DND-41 (cell line): ENCODE data around the gene IGFLR1.

ENCODE experiments used
- ATAC-seq: fragments of 200-7000 bp; cut with Tn5 transposase; 3 replicates; pipeline ENCODE4 v1.9.1; 2021; ENCODE audit warnings: low read depth; ENCODE audit not compliant: insufficient read depth
- DNase-seq: peaks from one replicate; pipeline ENCODE4 v3.0.0-alpha.2; 2020
- H2AFZ ChIP-seq: 2 replicates; pipeline ENCODE4 v1.6.0; 2012; ENCODE audit warnings: low read depth, low read length
- H3K27ac ChIP-seq: 2 replicates; pipeline ENCODE4 v1.5.1; 2012; ENCODE audit warnings: low read length, inconsistent platforms
- H3K27me3 ChIP-seq: fragments of 200-600 bp; sonication (generic); 2 replicates; pipeline ENCODE4 v1.6.0; 2012; ENCODE audit warnings: low read length, mild to moderate bottlenecking, inconsistent platforms; ENCODE audit not compliant: insufficient read depth, poor library complexity
- H3K36me3 ChIP-seq: 2 replicates; pipeline ENCODE4 v1.5.1; 2012; ENCODE audit warnings: low read length, inconsistent platforms; ENCODE audit not compliant: insufficient read depth
- H3K4me1 ChIP-seq: 2 replicates; pipeline ENCODE4 v1.5.1; 2012; ENCODE audit warnings: mild to moderate bottlenecking, low read length; ENCODE audit not compliant: insufficient read depth
- H3K4me2 ChIP-seq: 2 replicates; pipeline ENCODE4 v1.6.0; 2012; ENCODE audit warnings: mild to moderate bottlenecking, moderate library complexity, low read length, inconsistent platforms; ENCODE audit not compliant: insufficient read depth
- H3K4me3 ChIP-seq, 2 experiments: fragments of 200-600 bp in 1 of 2; shearing (Covaris generic) in 1 of 2; 2 replicates each; pipeline ENCODE4 v1.5.1; 2012 to 2016; ENCODE audit warnings: inconsistent platforms in 2 of 2, low read length in 2 of 2, mild to moderate bottlenecking in 2 of 2, low read depth in 1 of 2, moderate library complexity in 1 of 2
- H3K79me2 ChIP-seq: 2 replicates; pipeline ENCODE4 v1.6.0; 2012; ENCODE audit warnings: low read length, inconsistent platforms; ENCODE audit not compliant: insufficient read depth
- H3K9ac ChIP-seq: 2 replicates; pipeline ENCODE4 v1.6.0; 2012; ENCODE audit warnings: low read depth, mild to moderate bottlenecking, inconsistent platforms, low read length, moderate library complexity
- H3K9me3 ChIP-seq: 2 replicates; pipeline ENCODE4 v1.5.1; 2012; ENCODE audit warnings: low read length, moderate library complexity, mild to moderate bottlenecking, inconsistent platforms; ENCODE audit not compliant: insufficient read depth, severe bottlenecking
- H4K20me1 ChIP-seq: 2 replicates; pipeline ENCODE4 v1.6.0; 2012; ENCODE audit warnings: low read length; ENCODE audit not compliant: insufficient read depth
- CTCF ChIP-seq: IDR thresholded peaks from 2 replicates; pipeline ENCODE4 v1.5.1; 2012; ENCODE audit warnings: borderline replicate concordance, low read length, moderate library complexity, mild to moderate bottlenecking; ENCODE audit not compliant: poor library complexity, severe bottlenecking; ENCODE audit errors: extremely low read depth
- EZH2 ChIP-seq: IDR thresholded peaks from 3 replicates; pipeline ENCODE4 v1.6.1; 2012; ENCODE audit warnings: borderline replicate concordance, low read depth, mild to moderate bottlenecking, moderate library complexity, low read length, inconsistent platforms; ENCODE audit not compliant: severe bottlenecking

Gene IGFLR1

GRCh38 chr19:35696835-35697234 lies 45.4 kb downstream of the IGFLR1 start:
- DNase-seq (no peak), ATAC-seq (no peak)
- Histone ChIP-seq H3K4me3 (no peak overlapping the region), H4K20me1 (no peaks in the 10 kb centered on the region), H3K36me3 (no peaks in the 10 kb centered on the region), H3K9me3 (no peaks in the 10 kb centered on the region), H3K79me2 (no peaks in the 10 kb centered on the region), H3K27ac (no peak overlapping the region), H3K27me3 (no peaks in the 10 kb centered on the region), H3K4me1 (peaks cover 14% of the 10 kb centered on the region), H3K9ac (no peak overlapping the region), H2AFZ (no peak overlapping the region), H3K4me2 (no peak overlapping the region)
- TF ChIP-seq EZH2 (no peak), CTCF (no peak)

GRCh38 chr19:35695895-35696422 lies 46.3 kb downstream of the IGFLR1 start:
- Histone ChIP-seq H3K9ac (no peak overlapping the region), H4K20me1 (no peaks in the 10 kb centered on the region), H3K79me2 (no peaks in the 10 kb centered on the region), H3K9me3 (no peaks in the 10 kb centered on the region), H3K4me2 (no peak overlapping the region), H3K27ac (no peak overlapping the region), H2AFZ (no peak overlapping the region), H3K36me3 (no peaks in the 10 kb centered on the region), H3K27me3 (no peaks in the 10 kb centered on the region), H3K4me1 (peaks cover 8% of the 10 kb centered on the region), H3K4me3 (no peak overlapping the region)
- no peak for ATAC-seq
- TF ChIP-seq CTCF = no peak
- TF ChIP-seq EZH2 = no peak
- DNase-seq = no peak

- H3K27ac ChIP-seq = no peak overlapping the region
Observed at GRCh38 chr19:35693835-35694599, 48.2 kb downstream of the IGFLR1 start.

More at GRCh38 chr19:35693835-35694599, 48.2 kb downstream of the IGFLR1 start:
- H3K4me2 ChIP-seq = no peak overlapping the region
- peaks cover 8% of the 10 kb centered on the region for H3K4me1 ChIP-seq
- H3K36me3 ChIP-seq = no peaks in the 10 kb centered on the region
- DNase-seq (peak; percentile 89), ATAC-seq (peak; percentile 100)
- H3K27me3 ChIP-seq = no peaks in the 10 kb centered on the region
- H2AFZ ChIP-seq = peak overlapping the region; percentile 67
- TF ChIP-seq CTCF (peak; percentile 100), EZH2 (no peak)
- H4K20me1 ChIP-seq = no peaks in the 10 kb centered on the region
- no peak overlapping the region for H3K9ac ChIP-seq
- no peaks in the 10 kb centered on the region for H3K9me3 ChIP-seq
- no peak overlapping the region for H3K4me3 ChIP-seq
- H3K79me2 ChIP-seq = no peaks in the 10 kb centered on the region
